Suprapubic skin (tissue), 4 donors: ENCODE results near the gene INPP5A.

Experiments used
- CTCF ChIP-seq, 2 donors: fragments of 200-600 bp in 1 of 2; fragments of 450-650 bp in 1 of 2; sonication (generic) in 1 of 2; IDR thresholded peaks; one replicate each; pipeline ENCODE4 v1.5.1; 2016 to 2019; ENCODE audit warnings: antibody characterized with exemption in 2 of 2, mild to moderate bottlenecking in 1 of 2, moderate library complexity in 1 of 2
- EP300 ChIP-seq: sonication (generic); formaldehyde crosslinking; IDR thresholded peaks from one replicate; pipeline ENCODE4 v1.6.1; 2017; ENCODE audit warnings: antibody characterized with exemption
- POLR2A ChIP-seq, 2 donors: fragments of 450-650 bp; IDR thresholded peaks; one replicate each; pipeline ENCODE4 v1.6.1; 2017; ENCODE audit warnings: antibody characterized with exemption in 2 of 2, mild to moderate bottlenecking in 2 of 2, moderate library complexity in 2 of 2
- POLR2AphosphoS5 ChIP-seq, 3 donors: sonication (generic); formaldehyde crosslinking; IDR thresholded peaks; one replicate each; pipeline ENCODE4 v1.6.1; 2017; ENCODE audit warnings: antibody characterized with exemption in 3 of 3

- TF ChIP-seq CTCF (IDR thresholded peaks at IDR 0.05) (no peak), POLR2A (IDR thresholded peaks at IDR 0.05) (no peak), EP300 (no peak), POLR2AphosphoS5 (IDR thresholded peaks at IDR 0.05) (no peak)
Measured at GRCh38 chr10:132699411-132700155, 162.0 kb downstream of the INPP5A start.
